A549 (cell line): ENCODE measurements around the gene COASY. TPM values are rescaled to one million over a fixed set of nuclear protein-coding genes. Genes with fewer than 3 reads are reported as not detected.
A peak's percentile ranks its signal among the peaks of the same experiment; 100 is the strongest.

Experiments
- ATAC-seq, 2 experiments: fragments of 200-7000 bp in 1 of 2; fragments of >200 bp in 1 of 2; cut with Nextera tagmentation in 1 of 2; cut with Tn5 transposase in 1 of 2; 3 replicates each; pipeline versions ENCODE4 v1.8.0 to v1.9.1; 2018 to 2020; ENCODE audit warnings: mild to moderate bottlenecking in 1 of 2, moderate library complexity in 1 of 2
- CTCF ChIA-PET: fragments of 300-600 bp; sonication (Branson Sonifier 250); formaldehyde crosslinking; extraction: SDS; loops from one replicate; lab custom pipeline; 2021; ENCODE audit warnings: antibody characterized with exemption, inconsistent platforms; lab: Yijun Ruan, JAX
- POLR2A ChIA-PET: fragments of 350-600 bp; formaldehyde crosslinking; extraction: SDS; loops from one replicate; lab custom pipeline; 2021; ENCODE audit warnings: antibody characterized with exemption, inconsistent platforms; lab: Yijun Ruan, JAX
- DNase-seq, 2 experiments: peaks; one replicate each; pipeline versions ENCODE4 v3.0.0 to v3.0.0-alpha.2; 2011 to 2016; ENCODE audit warnings: low read depth in 1 of 2, low spot score in 1 of 2
- FAIRE-seq: peaks from 2 replicates; lab custom pipeline; 2011; peaks lifted over from hg19 to GRCh38; lab: Jason Lieb, UNC
- H3K27ac ChIP-seq, 2 experiments: fragments of >200 bp; sonication (Bioruptor Twin); formaldehyde crosslinking; 3 replicates each; pipeline ENCODE4 v1.5.1; 2016 to 2017
- H3K4me1 ChIP-seq: fragments of >200 bp; sonication (Bioruptor Twin); formaldehyde crosslinking; 3 replicates; pipeline ENCODE4 v1.6.1; 2016
- H3K4me2 ChIP-seq: fragments of >200 bp; sonication (Bioruptor Twin); formaldehyde crosslinking; 3 replicates; pipeline ENCODE4 v1.6.1; 2016
- H3K4me3 ChIP-seq: fragments of >200 bp; sonication (Bioruptor Twin); formaldehyde crosslinking; 3 replicates; pipeline ENCODE4 v1.5.1; 2016
- H3K9me3 ChIP-seq: fragments of >200 bp; sonication (Bioruptor Twin); formaldehyde crosslinking; 3 replicates; pipeline ENCODE4 v1.6.1; 2016
- BHLHE40 ChIP-seq: IDR thresholded peaks from 2 replicates; pipeline ENCODE4 v1.6.1; 2012; ENCODE audit warnings: low read depth, low read length, inconsistent platforms
- CBX8 ChIP-seq: fragments of 200-600 bp; sonication (generic); IDR thresholded peaks from 2 replicates; pipeline ENCODE4 v1.6.1; 2016
- CTCF ChIP-seq: fragments of >200 bp; sonication (Bioruptor Twin); formaldehyde crosslinking; IDR thresholded peaks from 3 replicates; pipeline ENCODE4 v1.5.1; 2016
- FOXS1 ChIP-seq: fragments of 250-450 bp; sonication (Bioruptor Pico); IDR thresholded peaks from 2 replicates; pipeline ENCODE4 v1.5.0; 2020; ENCODE audit warnings: mild to moderate bottlenecking, moderate library complexity
- GATA3 ChIP-seq: IDR thresholded peaks from 2 replicates; pipeline ENCODE4 v1.6.1; 2012; ENCODE audit warnings: borderline replicate concordance
- HDAC2 ChIP-seq: fragments of 200-600 bp; sonication (generic); IDR thresholded peaks from 2 replicates; pipeline ENCODE4 v1.6.1; 2016
- HEYL ChIP-seq: fragments of 250-450 bp; sonication (Bioruptor Pico); IDR thresholded peaks from 2 replicates; pipeline ENCODE4 v1.8.0; 2021; ENCODE audit warnings: mild to moderate bottlenecking, moderate library complexity
- HMGXB4 ChIP-seq: fragments of 250-450 bp; sonication (Bioruptor Pico); IDR thresholded peaks from 2 replicates; pipeline ENCODE4 v1.5.0; 2021; ENCODE audit warnings: mild to moderate bottlenecking, moderate library complexity, borderline replicate concordance
- HOXA7 ChIP-seq: fragments of 250-450 bp; sonication (Bioruptor Pico); IDR thresholded peaks from 2 replicates; pipeline ENCODE4 v1.5.0; 2020; ENCODE audit warnings: mild to moderate bottlenecking, moderate library complexity
- HOXB13 ChIP-seq: fragments of 250-450 bp; sonication (Bioruptor Pico); IDR thresholded peaks from 2 replicates; pipeline ENCODE4 v1.5.0; 2020; ENCODE audit warnings: low read depth, mild to moderate bottlenecking, moderate library complexity
- HOXB5 ChIP-seq: fragments of 250-450 bp; sonication (Bioruptor Pico); IDR thresholded peaks from 2 replicates; pipeline ENCODE4 v1.5.0; 2020; ENCODE audit warnings: mild to moderate bottlenecking, moderate library complexity
- KDM1A ChIP-seq: fragments of 200-600 bp; sonication (generic); IDR thresholded peaks from 2 replicates; pipeline ENCODE4 v1.6.1; 2016; ENCODE audit warnings: low read depth, mild to moderate bottlenecking
- KDM5A ChIP-seq: fragments of 200-600 bp; sonication (generic); IDR thresholded peaks from 2 replicates; pipeline ENCODE4 v1.6.1; 2016; ENCODE audit warnings: antibody characterized with exemption, mild to moderate bottlenecking
- MAFK ChIP-seq: fragments of 450-650 bp; IDR thresholded peaks from 2 replicates; pipeline ENCODE4 v1.6.1; 2014; ENCODE audit not compliant: partially characterized antibody
- MAX ChIP-seq: IDR thresholded peaks from 2 replicates; pipeline ENCODE4 v1.6.1; 2012
- MAZ ChIP-seq: fragments of 150-350 bp; IDR thresholded peaks from 2 replicates; pipeline ENCODE4 v1.6.1; 2014; ENCODE audit warnings: antibody characterized with exemption, low read depth, low read length, borderline replicate concordance
- MYC ChIP-seq: IDR thresholded peaks from 2 replicates; pipeline ENCODE4 v1.6.1; 2012; ENCODE audit warnings: mild to moderate bottlenecking, inconsistent platforms, low read length, improper control_type of control experiment, borderline replicate concordance
- NPAS2 ChIP-seq: fragments of 250-450 bp; sonication (Bioruptor Pico); IDR thresholded peaks from 2 replicates; pipeline ENCODE4 v1.8.0; 2022; ENCODE audit warnings: mild to moderate bottlenecking, moderate library complexity, borderline replicate concordance
- NR3C1 ChIP-seq: fragments of >200 bp; sonication (Bioruptor Twin); formaldehyde crosslinking; IDR thresholded peaks from 3 replicates; pipeline ENCODE4 v1.6.1; 2017
- POLR2AphosphoS2 ChIP-seq: conservative IDR thresholded peaks from 2 replicates; pipeline ENCODE4 v1.6.1; 2012; ENCODE audit warnings: low read length, improper control_type of control experiment, inconsistent platforms
- RAD21 ChIP-seq, 2 experiments: fragments of >200 bp in 1 of 2; sonication (Bioruptor Twin) in 1 of 2; formaldehyde crosslinking in 1 of 2; IDR thresholded peaks in 1 of 2; conservative IDR thresholded peaks in 1 of 2; 2 replicates in 1 of 2; 3 replicates in 1 of 2; pipeline ENCODE4 v1.6.1; 2012 to 2018; ENCODE audit warnings: inconsistent platforms in 1 of 2
- RARB ChIP-seq: fragments of 250-450 bp; sonication (Bioruptor Pico); IDR thresholded peaks from 2 replicates; pipeline ENCODE4 v1.8.0; 2021; ENCODE audit warnings: mild to moderate bottlenecking, moderate library complexity
- RCOR1 ChIP-seq: fragments of 150-350 bp; IDR thresholded peaks from 2 replicates; pipeline ENCODE4 v1.6.1; 2014; ENCODE audit warnings: antibody characterized with exemption, low read length, low read depth
- RFX5 ChIP-seq: fragments of 450-650 bp; IDR thresholded peaks from 2 replicates; pipeline ENCODE4 v1.7.1; 2014; ENCODE audit warnings: antibody characterized with exemption, mild to moderate bottlenecking, moderate library complexity
- TFCP2L1 ChIP-seq: fragments of 250-450 bp; sonication (Bioruptor Pico); IDR thresholded peaks from 2 replicates; pipeline ENCODE4 v1.5.0; 2021; ENCODE audit warnings: mild to moderate bottlenecking
- TP53 ChIP-seq: fragments of 250-450 bp; sonication (Bioruptor Pico); IDR thresholded peaks from 2 replicates; pipeline ENCODE4 v1.5.0; 2021; ENCODE audit warnings: mild to moderate bottlenecking, moderate library complexity
- ZSCAN20 ChIP-seq: fragments of 250-450 bp; sonication (Bioruptor Pico); IDR thresholded peaks from 2 replicates; pipeline ENCODE4 v1.8.0; 2022; ENCODE audit warnings: mild to moderate bottlenecking, moderate library complexity
- WGBS: methylation state at CpG from one replicate; pipeline ENCODE4 v1.1.6; 2017; ENCODE audit errors: missing lambda C conversion rate; 5-methylcytosine and 5-hydroxymethylcytosine counted together
- polyA plus RNA-seq, 4 experiments: library from polyadenylated mRNA; depleted of rRNA in 3 of 4; stranded (reverse); fragments of >200 nt; fragmentation: RNase III in 1 of 4; extraction: RNeasy Plus Mini Kit Qiagen cat#74134 plus additional on column Dnase treatment in 1 of 4; gene quantifications; 2 replicates in 3 of 4; 3 replicates in 1 of 4; pipeline ENCODE4 v1.2.3, GENCODE V29; 2011 to 2017
- TF ChIP-seq, protein P1 (sequence below): IDR thresholded peaks from 2 replicates; pipeline ENCODE4 v1.6.1; 2012
- TF ChIP-seq, protein P2 (sequence below): fragments of 450-650 bp; IDR thresholded peaks from 2 replicates; pipeline ENCODE4 v1.6.1; 2014; ENCODE audit warnings: antibody characterized with exemption

COASY gene
- polyA plus RNA-seq, 2 of the 4 experiments (the other 2 are of a cell fraction): 65.4 to 112 TPM

DNA sequence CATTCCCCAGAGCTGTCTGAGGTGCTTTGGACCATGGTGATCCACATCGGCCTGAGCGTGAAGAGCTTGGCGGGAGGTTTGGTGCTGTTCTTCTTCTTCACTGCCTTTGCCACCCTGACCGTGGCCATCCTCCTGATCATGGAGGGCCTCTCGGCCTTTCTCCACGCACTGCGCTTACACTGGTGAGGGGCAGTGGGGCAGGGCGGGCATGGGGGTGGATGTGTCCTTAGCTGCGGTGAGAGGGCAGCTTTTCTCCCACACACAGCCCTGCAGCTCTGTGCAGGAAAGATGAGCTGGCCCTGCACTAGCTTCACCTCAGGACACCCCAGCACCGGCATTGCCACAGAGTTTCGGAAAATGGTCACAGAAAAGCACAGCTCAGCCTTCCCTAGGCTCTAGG is 47.7 kb upstream of the COASY start:
- POLR2A ChIA-PET: interaction anchor here (0.5 kb wide), 1 partner anchor 199 kb away, joined by 3 read pairs; no protein-coding TSS in a partner anchor
- no peak for TF ChIP-seq FOXS1 (CRISPR knock-in tag)
- TF ChIP-seq ZSCAN20 (CRISPR knock-in tag): no peak
- TF ChIP-seq MAFK: no peak
- TF ChIP-seq TFCP2L1: no peak
- TF ChIP-seq, protein P1, sequence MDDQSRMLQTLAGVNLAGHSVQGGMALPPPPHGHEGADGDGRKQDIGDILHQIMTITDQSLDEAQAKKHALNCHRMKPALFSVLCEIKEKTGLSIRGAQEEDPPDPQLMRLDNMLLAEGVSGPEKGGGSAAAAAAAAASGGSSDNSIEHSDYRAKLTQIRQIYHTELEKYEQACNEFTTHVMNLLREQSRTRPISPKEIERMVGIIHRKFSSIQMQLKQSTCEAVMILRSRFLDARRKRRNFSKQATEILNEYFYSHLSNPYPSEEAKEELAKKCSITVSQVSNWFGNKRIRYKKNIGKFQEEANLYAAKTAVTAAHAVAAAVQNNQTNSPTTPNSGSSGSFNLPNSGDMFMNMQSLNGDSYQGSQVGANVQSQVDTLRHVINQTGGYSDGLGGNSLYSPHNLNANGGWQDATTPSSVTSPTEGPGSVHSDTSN: no peak
- TF ChIP-seq RFX5: no peak
- TF ChIP-seq MAZ: no peak
- no peak for TF ChIP-seq POLR2AphosphoS2
- no peak for TF ChIP-seq TP53
- TF ChIP-seq HOXB13 (CRISPR knock-in tag): no peak
- no peak for TF ChIP-seq MYC
- 90% methylated on average over 11 of the region's 11 CpGs for WGBS
- Histone ChIP-seq H3K4me3 (no peak overlapping the region), H3K4me2 (no peak overlapping the region), H3K9me3 (no peaks in the 10 kb centered on the region), H3K4me1 (peaks cover 26% of the 10 kb centered on the region), H3K27ac (no peak overlapping the region)
- CTCF ChIA-PET: interaction anchor here (0.8 to 17.8 kb wide), 11 partner anchors 8 to 196 kb away, joined by 3 to 364 read pairs (median 7); partner anchors contain the start of genes CAVIN1, NAGLU and STAT3
- no peak for DNase-seq
- no peak for ATAC-seq
- FAIRE-seq: no peak

DNA sequence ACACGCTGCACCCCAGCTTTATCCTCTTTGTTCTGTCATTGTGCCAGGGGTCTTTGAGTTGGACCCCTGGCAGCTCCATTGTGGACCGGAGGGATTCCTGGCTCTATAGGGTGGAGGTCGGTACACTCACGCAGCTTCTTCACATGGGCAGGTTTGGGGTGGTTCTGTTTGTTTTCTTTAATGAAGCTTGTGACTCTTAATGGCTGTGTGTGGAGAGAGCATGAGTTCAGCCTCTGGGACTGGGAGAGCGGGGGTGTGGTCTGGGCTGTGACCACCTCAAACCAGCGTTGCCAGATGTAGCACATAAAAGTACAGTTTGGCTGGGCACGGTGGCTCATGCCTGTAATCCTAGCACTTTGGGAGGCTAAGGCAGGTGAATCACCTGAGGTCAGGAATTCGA is 47.1 kb upstream of the COASY start:
- no peak for DNase-seq
- ChIA-PET CTCF (interaction anchor here (0.8 to 17.8 kb wide), 11 partner anchors 9 to 196 kb away, joined by 3 to 364 read pairs (median 7); partner anchors contain the start of genes CAVIN1 and STAT3), POLR2A (no interaction called here)
- Histone ChIP-seq H3K4me1 (peaks cover 32% of the 10 kb centered on the region), H3K27ac (no peak overlapping the region), H3K9me3 (no peaks in the 10 kb centered on the region), H3K4me3 (no peak overlapping the region), H3K4me2 (no peak overlapping the region)
- ATAC-seq: no peak
- 90% methylated on average over 8 of the region's 8 CpGs for WGBS
- FAIRE-seq: no peak
- TF ChIP-seq BHLHE40: no peak
- no peak for TF ChIP-seq MAFK
- TF ChIP-seq HOXB13 (CRISPR knock-in tag): no peak
- no peak for TF ChIP-seq TFCP2L1
- no peak for TF ChIP-seq NPAS2 (CRISPR knock-in tag)
- TF ChIP-seq RAD21 (conservative IDR thresholded peaks at IDR 0.05 in 1 of 2, IDR thresholded peaks at IDR 0.05 in 1 of 2): no peak
- TF ChIP-seq HEYL (CRISPR knock-in tag): no peak
- no peak for TF ChIP-seq CBX8
- TF ChIP-seq, protein P2, sequence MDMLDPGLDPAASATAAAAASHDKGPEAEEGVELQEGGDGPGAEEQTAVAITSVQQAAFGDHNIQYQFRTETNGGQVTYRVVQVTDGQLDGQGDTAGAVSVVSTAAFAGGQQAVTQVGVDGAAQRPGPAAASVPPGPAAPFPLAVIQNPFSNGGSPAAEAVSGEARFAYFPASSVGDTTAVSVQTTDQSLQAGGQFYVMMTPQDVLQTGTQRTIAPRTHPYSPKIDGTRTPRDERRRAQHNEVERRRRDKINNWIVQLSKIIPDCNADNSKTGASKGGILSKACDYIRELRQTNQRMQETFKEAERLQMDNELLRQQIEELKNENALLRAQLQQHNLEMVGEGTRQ: no peak
- TF ChIP-seq RARB (CRISPR knock-in tag): no peak
- TF ChIP-seq CTCF: no peak
- no peak for TF ChIP-seq HOXA7 (CRISPR knock-in tag)
- TF ChIP-seq MAZ: no peak

DNA sequence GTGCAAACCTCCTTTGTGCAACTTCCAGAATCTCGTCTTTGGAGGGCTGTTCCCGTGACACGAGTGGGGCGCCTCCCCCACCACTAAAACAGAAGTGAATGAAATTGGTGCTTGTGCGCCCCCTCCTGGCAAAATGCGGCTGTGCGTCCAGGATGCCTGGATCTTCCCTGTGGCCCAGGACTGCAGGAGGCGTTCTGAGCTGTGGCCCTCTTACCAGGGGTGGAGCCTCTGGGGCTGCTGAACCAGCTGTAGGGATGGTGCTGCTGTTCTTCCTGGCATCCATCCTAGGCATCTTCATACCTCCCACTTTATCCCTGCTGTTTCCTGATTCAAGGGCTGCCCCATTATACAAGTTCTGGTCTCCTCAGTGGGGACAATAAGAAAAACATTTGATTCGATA is 44.4 kb upstream of the COASY start:
- CTCF ChIA-PET: interaction anchor here (0.5 to 17.8 kb wide), 52 partner anchors 10 to 459 kb away, joined by 3 to 364 read pairs (median 6); partner anchors contain the start of genes CAVIN1, NAGLU and PSMC3IP
- TF ChIP-seq HDAC2 (no peak), NR3C1 (no peak), HMGXB4 (no peak), CBX8 (no peak), GATA3 (no peak), RCOR1 (no peak), KDM5A (no peak), HOXB5 (CRISPR knock-in tag) (no peak), KDM1A (no peak), MAX (peak; percentile 76; the same call in 1 of the 2 replicates), MAZ (no peak; the same call in 1 of the 2 replicates)
- TF ChIP-seq, protein P2: 0 out of 2 replicates have a peak, but pooled peaks have one; percentile 10

More for the DNA sequence above, 44.4 kb upstream of the COASY start:
- DNase-seq (peak; percentile 92 to 100), FAIRE-seq (peak; percentile 59), ATAC-seq (peak; percentile 73 to 85)
- 9% methylated on average over 9 of the region's 9 CpGs for WGBS
- no peaks in the 10 kb centered on the region for H3K9me3 ChIP-seq
- H3K4me2 ChIP-seq: peak overlapping the region; percentile 83
- POLR2A ChIA-PET: interaction anchor here (0.5 to 4.5 kb wide), 6 partner anchors 10 to 188 kb away, joined by 3 to 66 read pairs (median 3); partner anchors contain the start of genes CAVIN1 and STAT3
- H3K4me3 ChIP-seq: no peak overlapping the region
- peak overlapping the region; percentile 95 to 98 for H3K27ac ChIP-seq
- peaks cover 59% of the 10 kb centered on the region for H3K4me1 ChIP-seq
